Activated B cell treated with CpG ODN at 0.5 μM for 24 hours (primary cell): ENCODE data around the gene ABCA8. TPM values are rescaled to one million over a fixed set of nuclear protein-coding genes. Genes with fewer than 3 reads are reported as not detected.

Experiments
- ATAC-seq: fragments of 200-7000 bp; cut with Tn5 transposase; one replicate; pipeline ENCODE4 v1.10.0; 2021; ENCODE audit warnings: low read depth, mild to moderate bottlenecking, moderate library complexity
- CTCF ChIA-PET: fragments of 350-600 bp; sonication (Branson Sonifier 250); formaldehyde crosslinking; loops from one replicate; lab custom pipeline; 2021; ENCODE audit warnings: antibody characterized with exemption; lab: Charles Lee
- POLR2A ChIA-PET: fragments of 350-600 bp; sonication (Branson Sonifier 250); formaldehyde crosslinking; loops from one replicate; lab custom pipeline; 2021; ENCODE audit warnings: antibody characterized with exemption; lab: Charles Lee
- DNase-seq: peaks from one replicate; pipeline ENCODE4 v3.0.0; 2022
- H3K27ac Mint-ChIP-seq: one replicate; pipeline ENCODE4 v1.8.0; 2020; ENCODE audit warnings: mixed read lengths
- H3K27me3 Mint-ChIP-seq: one replicate; pipeline ENCODE4 v1.8.0; 2021; ENCODE audit warnings: mixed read lengths
- H3K36me3 Mint-ChIP-seq: one replicate; pipeline ENCODE4 v1.8.0; 2021; ENCODE audit warnings: low read depth, mixed read lengths
- H3K4me1 Mint-ChIP-seq: one replicate; pipeline ENCODE4 v1.8.0; 2021; ENCODE audit warnings: mixed read lengths
- H3K4me3 Mint-ChIP-seq: one replicate; pipeline ENCODE4 v1.8.0; 2020; ENCODE audit warnings: mild to moderate bottlenecking, mixed read lengths
- H3K9me3 Mint-ChIP-seq: one replicate; pipeline ENCODE4 v1.8.0; 2020; ENCODE audit warnings: mixed read lengths
- CTCF ChIP-seq: fragments of 200-600 bp; IDR thresholded peaks from one replicate; pipeline ENCODE4 v1.8.0; 2022; ENCODE audit warnings: antibody characterized with exemption, mild to moderate bottlenecking
- intact Hi-C: fragments of 100-400 bp; cut with micrococcal nuclease; formaldehyde crosslinking; loops from one replicate; pipeline ENCODE4 v1.15.1; 2024
- total RNA-seq: library from RNA; stranded (reverse); gene quantifications from 2 replicates; pipeline ENCODE4 v1.2.3, GENCODE V29; 2022

The ABCA8 gene
- total RNA-seq, 1 donor from 2014 or later, result not detected

GRCh38 chr17:68884888-68885287 is 70.3 kb downstream of the ABCA8 start:
- ChIA-PET CTCF (no interaction called here), POLR2A (no interaction called here)
- intact Hi-C loops, result no loop called here
- H3K9me3 Mint-ChIP-seq, result peaks cover 2% of the 10 kb centered on the region
- no peak for ATAC-seq
- H3K27ac Mint-ChIP-seq, result no peak overlapping the region
- H3K36me3 Mint-ChIP-seq, result no peaks in the 10 kb centered on the region
- H3K27me3 Mint-ChIP-seq, result peaks cover 3% of the 10 kb centered on the region
- no peak overlapping the region for H3K4me3 Mint-ChIP-seq
- H3K4me1 Mint-ChIP-seq, result no peaks in the 10 kb centered on the region
- TF ChIP-seq CTCF, result no peak
- DNase-seq, result no peak

GRCh38 chr17:68878226-68878885 is 76.8 kb downstream of the ABCA8 start:
- Mint-ChIP-seq H3K4me1 (no peaks in the 10 kb centered on the region), H3K36me3 (no peaks in the 10 kb centered on the region), H3K4me3 (no peak overlapping the region), H3K27me3 (peaks cover 14% of the 10 kb centered on the region), H3K9me3 (peaks cover 19% of the 10 kb centered on the region), H3K27ac (no peak overlapping the region)
- POLR2A ChIA-PET, result no interaction called here
- TF ChIP-seq CTCF, result no peak
- DNase-seq (no peak), ATAC-seq (no peak)
- CTCF ChIA-PET, result no interaction called here
- intact Hi-C loops, result no loop called here

GRCh38 chr17:68871447-68871846 is 83.7 kb downstream of the ABCA8 start:
- Mint-ChIP-seq H3K9me3 (peaks cover 8% of the 10 kb centered on the region), H3K4me1 (no peaks in the 10 kb centered on the region), H3K4me3 (no peak overlapping the region), H3K36me3 (no peaks in the 10 kb centered on the region), H3K27me3 (peaks cover 8% of the 10 kb centered on the region), H3K27ac (no peak overlapping the region)
- intact Hi-C loops, result no loop called here
- ChIA-PET CTCF (no interaction called here), POLR2A (no interaction called here)
- ATAC-seq (no peak), DNase-seq (no peak)
- no peak for TF ChIP-seq CTCF

GRCh38 chr17:68870976-68871375 is 84.2 kb downstream of the ABCA8 start:
- Mint-ChIP-seq H3K4me3 (no peak overlapping the region), H3K9me3 (peaks cover 8% of the 10 kb centered on the region), H3K4me1 (no peaks in the 10 kb centered on the region), H3K27me3 (peaks cover 8% of the 10 kb centered on the region), H3K27ac (no peak overlapping the region), H3K36me3 (no peaks in the 10 kb centered on the region)
- no peak for TF ChIP-seq CTCF
- ATAC-seq (no peak), DNase-seq (no peak)
- ChIA-PET CTCF (no interaction called here), POLR2A (no interaction called here)
- intact Hi-C loops, result no loop called here

GRCh38 chr17:68870161-68870826 is 84.9 kb downstream of the ABCA8 start:
- intact Hi-C loops, result no loop called here
- Mint-ChIP-seq H3K4me3 (no peak overlapping the region), H3K36me3 (no peaks in the 10 kb centered on the region), H3K9me3 (peaks cover 8% of the 10 kb centered on the region), H3K27me3 (peaks cover 3% of the 10 kb centered on the region), H3K4me1 (no peaks in the 10 kb centered on the region), H3K27ac (no peak overlapping the region)
- TF ChIP-seq CTCF, result no peak
- CTCF ChIA-PET, result no interaction called here
- no peak for ATAC-seq
- POLR2A ChIA-PET, result no interaction called here
- no peak for DNase-seq
